Measurements from ENCODE around the gene MRPS6.
A peak's percentile ranks its signal among the peaks of the same experiment; 100 is the strongest.

Gene MRPS6

GRCh38 chr21:34141373-34141772, 68.0 kb downstream of the MRPS6 start:
- no peak for DNase-seq (ENCODE audit: low read depth)
- H3K4me3 ChIP-seq (replicated peaks; ENCODE audit: low read depth, low read length) = no peak overlapping the region
- no peak for TF ChIP-seq CTCF (IDR thresholded peaks at IDR 0.05; ENCODE audit: low read length, missing control alignments)

- no peak overlapping the region for H3K4me3 ChIP-seq (replicated peaks; ENCODE audit: low read depth, low read length)
- TF ChIP-seq CTCF (IDR thresholded peaks at IDR 0.05; ENCODE audit: low read length, missing control alignments) = no peak
- DNase-seq (ENCODE audit: low read depth) = no peak
These were observed 70.4 kb downstream of the MRPS6 start for GRCh38 chr21:34143685-34144182.

GRCh38 chr21:34144224-34144623, 70.8 kb downstream of the MRPS6 start:
- no peak overlapping the region for H3K4me3 ChIP-seq (replicated peaks; ENCODE audit: low read depth, low read length)
- TF ChIP-seq CTCF (IDR thresholded peaks at IDR 0.05; ENCODE audit: low read length, missing control alignments) = no peak
- DNase-seq (ENCODE audit: low read depth) = no peak

- no peak for TF ChIP-seq CTCF (IDR thresholded peaks at IDR 0.05; ENCODE audit: low read length, missing control alignments)
- no peak overlapping the region for H3K4me3 ChIP-seq (replicated peaks; ENCODE audit: low read depth, low read length)
- no peak for DNase-seq (ENCODE audit: low read depth)
These were observed 74.5 kb downstream of the MRPS6 start for GRCh38 chr21:34147792-34148418.

GRCh38 chr21:34148419-34148804, 75.0 kb downstream of the MRPS6 start:
- TF ChIP-seq CTCF (IDR thresholded peaks at IDR 0.05; ENCODE audit: low read length, missing control alignments) = no peak
- DNase-seq (ENCODE audit: low read depth) = peak; percentile 20
- H3K4me3 ChIP-seq (replicated peaks; ENCODE audit: low read depth, low read length) = no peak overlapping the region

- no peak overlapping the region for H3K4me3 ChIP-seq (replicated peaks; ENCODE audit: low read depth, low read length)
- no peak for DNase-seq (ENCODE audit: low read depth)
- no peak for TF ChIP-seq CTCF (IDR thresholded peaks at IDR 0.05; ENCODE audit: low read length, missing control alignments)
These were observed 75.6 kb downstream of the MRPS6 start for GRCh38 chr21:34148826-34149558.
